ENCODE data around the gene SMIM23. TPM values are rescaled to one million over a fixed set of nuclear protein-coding genes. Genes with fewer than 3 reads are reported as not detected.

SMIM23 gene
- polyA plus RNA-seq, 1 of the 3 experiments (the other 2 are of a cell fraction), result not detected

- Histone ChIP-seq H2AFZ (ENCODE audit: low read depth) (no peak overlapping the region), H3K79me2 (ENCODE audit: insufficient read depth) (no peaks in the 10 kb centered on the region), H3K27me3 (ENCODE audit: insufficient read depth) (no peaks in the 10 kb centered on the region; the same call in 1 of the 2 replicates), H3K4me2 (no peak overlapping the region), H3K9ac (no peak overlapping the region), H4K20me1 (ENCODE audit: insufficient read depth) (no peaks in the 10 kb centered on the region), H3F3A (replicated peaks; ENCODE audit: insufficient read depth) (no peaks in the 10 kb centered on the region), H3K9me2 (no peaks in the 10 kb centered on the region), H3K4me3 (ENCODE audit: low read depth in 2 of 2, low read length in 1 of 2) (no peak overlapping the region), H3K4me1 (ENCODE audit: control insufficient read depth in 1 of 2, insufficient read depth in 2 of 2, low read depth in 1 of 2, low read length in 1 of 2) (no peaks in the 10 kb centered on the region; a peak in 1 of 4 replicates), H3K9me3 (no peaks in the 10 kb centered on the region), H3K27ac (ENCODE audit: low read depth in 2 of 2, low read length in 1 of 2) (no peak overlapping the region), H3K36me3 (replicated peaks in 1 of 2; ENCODE audit: control insufficient read depth in 1 of 2, insufficient read depth in 2 of 2, low read length in 1 of 2) (no peaks in the 10 kb centered on the region)
- WGBS (ENCODE audit: low lambda C conversion rate), result 26% methylated on average over 4 of the region's 4 CpGs
- TF ChIP-seq TCF12 (IDR thresholded peaks at IDR 0.05) (peak; percentile 13; the same call in 1 of the 2 replicates), JUND (IDR thresholded peaks at IDR 0.05) (peak; percentile 71), FOSL2 (IDR thresholded peaks at IDR 0.05; ENCODE audit: borderline replicate concordance, low read depth) (peak; percentile 82; the same call in 1 of the 2 replicates), FOXM1 (IDR thresholded peaks at IDR 0.05; ENCODE audit: low read depth) (peak; percentile 90; the same call in 1 of the 2 replicates), CHD2 (IDR thresholded peaks at IDR 0.05; ENCODE audit: low read length, partially characterized antibody) (no peak), EZH2phosphoT487 (IDR thresholded peaks at IDR 0.05; ENCODE audit: borderline replicate concordance, low read depth) (no peak)
- TF ChIP-seq, protein P1, sequence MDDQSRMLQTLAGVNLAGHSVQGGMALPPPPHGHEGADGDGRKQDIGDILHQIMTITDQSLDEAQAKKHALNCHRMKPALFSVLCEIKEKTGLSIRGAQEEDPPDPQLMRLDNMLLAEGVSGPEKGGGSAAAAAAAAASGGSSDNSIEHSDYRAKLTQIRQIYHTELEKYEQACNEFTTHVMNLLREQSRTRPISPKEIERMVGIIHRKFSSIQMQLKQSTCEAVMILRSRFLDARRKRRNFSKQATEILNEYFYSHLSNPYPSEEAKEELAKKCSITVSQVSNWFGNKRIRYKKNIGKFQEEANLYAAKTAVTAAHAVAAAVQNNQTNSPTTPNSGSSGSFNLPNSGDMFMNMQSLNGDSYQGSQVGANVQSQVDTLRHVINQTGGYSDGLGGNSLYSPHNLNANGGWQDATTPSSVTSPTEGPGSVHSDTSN (IDR thresholded peaks at IDR 0.05), result peak; percentile 35
- ChIA-PET CTCF (interaction anchor here (1.2 kb wide), 1 partner anchor 37 kb away, joined by 4 read pairs; no protein-coding TSS in a partner anchor), POLR2A (no interaction called here)
- DNase-seq, result no peak
These were observed 27.6 kb upstream of the SMIM23 start for GRCh38 chr5:171757853-171758535.

DNA sequence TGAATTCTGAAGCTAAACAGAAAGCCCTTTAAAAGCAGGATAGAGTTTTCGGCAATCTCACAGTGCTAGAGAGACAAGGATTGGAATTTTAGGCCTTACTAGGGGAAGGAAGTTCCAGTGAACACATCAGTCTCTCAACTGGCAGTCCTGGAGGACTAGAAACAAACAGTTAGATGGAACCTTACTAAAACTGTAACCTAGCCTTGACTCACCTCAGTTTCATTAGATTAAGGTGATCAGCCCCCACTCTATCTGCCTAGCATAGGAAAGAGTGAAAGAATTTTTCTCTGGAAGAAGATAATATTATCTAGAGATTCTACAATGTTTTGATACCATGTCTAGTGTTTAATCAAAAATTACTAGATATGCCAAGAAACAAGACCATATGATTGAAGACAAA, 25.8 kb upstream of the SMIM23 start:
- Histone ChIP-seq H2AFZ (ENCODE audit: low read depth) (no peak overlapping the region), H3K9ac (no peak overlapping the region), H3K4me3 (ENCODE audit: low read depth in 2 of 2, low read length in 1 of 2) (no peak overlapping the region), H3F3A (replicated peaks; ENCODE audit: insufficient read depth) (no peaks in the 10 kb centered on the region), H3K4me1 (ENCODE audit: control insufficient read depth in 1 of 2, insufficient read depth in 2 of 2, low read depth in 1 of 2, low read length in 1 of 2) (no peaks in the 10 kb centered on the region; a peak in 1 of 4 replicates), H3K9me2 (no peaks in the 10 kb centered on the region), H3K27me3 (ENCODE audit: insufficient read depth) (no peaks in the 10 kb centered on the region; the same call in 1 of the 2 replicates), H3K9me3 (no peaks in the 10 kb centered on the region), H3K27ac (ENCODE audit: low read depth in 2 of 2, low read length in 1 of 2) (no peak overlapping the region), H3K4me2 (no peak overlapping the region), H3K79me2 (ENCODE audit: insufficient read depth) (no peaks in the 10 kb centered on the region), H3K36me3 (replicated peaks in 1 of 2; ENCODE audit: control insufficient read depth in 1 of 2, insufficient read depth in 2 of 2, low read length in 1 of 2) (no peaks in the 10 kb centered on the region), H4K20me1 (ENCODE audit: insufficient read depth) (no peaks in the 10 kb centered on the region)
- 48% methylated on average over 1 of the region's 1 CpG for WGBS (ENCODE audit: low lambda C conversion rate)
- DNase-seq, result no peak
- POLR2A ChIA-PET, result no interaction called here
- CTCF ChIA-PET, result no interaction called here
- no peak for TF ChIP-seq CTCF (IDR thresholded peaks at IDR 0.05)
- TF ChIP-seq GABPA (IDR thresholded peaks at IDR 0.05; ENCODE audit: low read depth), result no peak
- no peak for TF ChIP-seq FOXM1 (IDR thresholded peaks at IDR 0.05; ENCODE audit: low read depth)
- TF ChIP-seq, protein P2, sequence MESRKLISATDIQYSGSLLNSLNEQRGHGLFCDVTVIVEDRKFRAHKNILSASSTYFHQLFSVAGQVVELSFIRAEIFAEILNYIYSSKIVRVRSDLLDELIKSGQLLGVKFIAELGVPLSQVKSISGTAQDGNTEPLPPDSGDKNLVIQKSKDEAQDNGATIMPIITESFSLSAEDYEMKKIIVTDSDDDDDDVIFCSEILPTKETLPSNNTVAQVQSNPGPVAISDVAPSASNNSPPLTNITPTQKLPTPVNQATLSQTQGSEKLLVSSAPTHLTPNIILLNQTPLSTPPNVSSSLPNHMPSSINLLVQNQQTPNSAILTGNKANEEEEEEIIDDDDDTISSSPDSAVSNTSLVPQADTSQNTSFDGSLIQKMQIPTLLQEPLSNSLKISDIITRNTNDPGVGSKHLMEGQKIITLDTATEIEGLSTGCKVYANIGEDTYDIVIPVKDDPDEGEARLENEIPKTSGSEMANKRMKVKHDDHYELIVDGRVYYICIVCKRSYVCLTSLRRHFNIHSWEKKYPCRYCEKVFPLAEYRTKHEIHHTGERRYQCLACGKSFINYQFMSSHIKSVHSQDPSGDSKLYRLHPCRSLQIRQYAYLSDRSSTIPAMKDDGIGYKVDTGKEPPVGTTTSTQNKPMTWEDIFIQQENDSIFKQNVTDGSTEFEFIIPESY (IDR thresholded peaks at IDR 0.05; ENCODE audit: borderline replicate concordance, low read depth), result no peak
- no peak for TF ChIP-seq MAX (IDR thresholded peaks at IDR 0.05; ENCODE audit: low read depth)
- TF ChIP-seq RCOR1 (IDR thresholded peaks at IDR 0.05; ENCODE audit: low read length), result no peak
- TF ChIP-seq EZH2phosphoT487 (IDR thresholded peaks at IDR 0.05; ENCODE audit: borderline replicate concordance, low read depth), result no peak
- no peak for TF ChIP-seq ELF1 (IDR thresholded peaks at IDR 0.05)
- no peak for TF ChIP-seq USF2 (IDR thresholded peaks at IDR 0.05; ENCODE audit: borderline replicate concordance, low read depth, low read length)
- TF ChIP-seq FOSL2 (IDR thresholded peaks at IDR 0.05; ENCODE audit: borderline replicate concordance, low read depth), result no peak
- TF ChIP-seq, protein P1 (IDR thresholded peaks at IDR 0.05), result no peak
- TF ChIP-seq RFX5 (IDR thresholded peaks at IDR 0.05; ENCODE audit: low read length), result no peak
- no peak for TF ChIP-seq MEF2A (IDR thresholded peaks at IDR 0.05; ENCODE audit: borderline replicate concordance, low read depth)
